Neural cell (in vitro differentiated cells): ENCODE measurements around the gene NSL1.

ENCODE experiments used
- EZH2 ChIP-seq: fragments of 200-600, 300-800 bp; shearing (Covaris generic), sonication (generic); IDR thresholded peaks from 2 replicates; pipeline ENCODE4 v1.6.1; 2014; ENCODE audit warnings: antibody characterized with exemption, low read length, borderline replicate concordance, mild to moderate bottlenecking; ENCODE audit not compliant: insufficient read depth, poor library complexity, severe bottlenecking
- MXI1 ChIP-seq: fragments of 450-650 bp; conservative IDR thresholded peaks from 2 replicates; pipeline ENCODE4 v1.6.1; 2014; ENCODE audit warnings: antibody characterized with exemption, mild to moderate bottlenecking; ENCODE audit not compliant: poor library complexity, severe bottlenecking
- POLR2AphosphoS5 ChIP-seq: IDR thresholded peaks from 2 replicates; pipeline ENCODE4 v1.6.1; 2012
- RAD21 ChIP-seq: fragments of 450-650 bp; conservative IDR thresholded peaks from 2 replicates; pipeline ENCODE4 v1.6.1; 2014; ENCODE audit warnings: antibody characterized with exemption, mild to moderate bottlenecking, moderate library complexity
- TAF1 ChIP-seq: IDR thresholded peaks from 2 replicates; pipeline ENCODE4 v1.6.1; 2012; ENCODE audit warnings: low read depth
- TF ChIP-seq, protein P1 (sequence below): fragments of 450-650 bp; IDR thresholded peaks from 2 replicates; pipeline ENCODE4 v1.5.1; 2014; ENCODE audit warnings: antibody characterized with exemption, mild to moderate bottlenecking, moderate library complexity; ENCODE audit not compliant: poor library complexity, severe bottlenecking

DNA sequence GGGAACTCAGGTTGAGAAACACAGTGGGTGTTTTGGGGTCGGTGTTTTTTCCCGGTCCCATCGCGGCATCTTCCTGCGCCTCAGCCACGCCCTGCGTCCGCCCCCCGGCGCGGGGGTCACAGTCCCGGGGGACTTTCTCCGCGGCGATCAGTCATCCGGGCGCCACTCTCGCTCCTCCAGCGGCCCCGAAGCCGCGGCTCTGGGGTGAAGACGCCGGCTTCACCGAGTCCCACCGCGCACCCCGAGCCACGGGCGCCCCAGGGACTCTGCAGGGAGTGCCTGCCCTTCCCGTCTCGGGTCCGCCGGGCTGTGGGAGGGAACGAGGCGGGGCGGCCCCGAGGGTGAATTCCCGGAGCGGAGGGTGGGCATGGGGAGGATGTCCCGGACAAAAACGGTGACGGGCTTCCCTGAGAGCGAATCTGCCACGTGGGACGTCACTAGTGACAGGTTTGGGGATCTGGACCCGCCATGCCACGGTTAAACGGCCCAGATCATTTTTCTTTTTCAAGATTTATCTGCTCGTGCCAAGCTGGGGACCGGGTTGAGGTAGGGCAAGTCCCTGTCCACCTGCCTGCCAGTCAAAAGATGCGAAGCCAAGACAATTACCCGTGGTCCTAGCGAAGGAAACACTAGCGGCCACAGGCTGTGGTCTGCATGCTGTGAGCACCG, 91.2 kb downstream of the NSL1 start:
- TF ChIP-seq, protein P1, sequence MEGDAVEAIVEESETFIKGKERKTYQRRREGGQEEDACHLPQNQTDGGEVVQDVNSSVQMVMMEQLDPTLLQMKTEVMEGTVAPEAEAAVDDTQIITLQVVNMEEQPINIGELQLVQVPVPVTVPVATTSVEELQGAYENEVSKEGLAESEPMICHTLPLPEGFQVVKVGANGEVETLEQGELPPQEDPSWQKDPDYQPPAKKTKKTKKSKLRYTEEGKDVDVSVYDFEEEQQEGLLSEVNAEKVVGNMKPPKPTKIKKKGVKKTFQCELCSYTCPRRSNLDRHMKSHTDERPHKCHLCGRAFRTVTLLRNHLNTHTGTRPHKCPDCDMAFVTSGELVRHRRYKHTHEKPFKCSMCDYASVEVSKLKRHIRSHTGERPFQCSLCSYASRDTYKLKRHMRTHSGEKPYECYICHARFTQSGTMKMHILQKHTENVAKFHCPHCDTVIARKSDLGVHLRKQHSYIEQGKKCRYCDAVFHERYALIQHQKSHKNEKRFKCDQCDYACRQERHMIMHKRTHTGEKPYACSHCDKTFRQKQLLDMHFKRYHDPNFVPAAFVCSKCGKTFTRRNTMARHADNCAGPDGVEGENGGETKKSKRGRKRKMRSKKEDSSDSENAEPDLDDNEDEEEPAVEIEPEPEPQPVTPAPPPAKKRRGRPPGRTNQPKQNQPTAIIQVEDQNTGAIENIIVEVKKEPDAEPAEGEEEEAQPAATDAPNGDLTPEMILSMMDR: no peak
- TF ChIP-seq MXI1 (no peak), TAF1 (no peak), RAD21 (no peak), EZH2 (no peak), POLR2AphosphoS5 (no peak)
